Measurements from ENCODE around the gene ARMH3. TPM values are rescaled to one million over a fixed set of nuclear protein-coding genes. Genes with fewer than 3 reads are reported as not detected.

The ARMH3 gene
- total RNA-seq, 1 experiment from 2014 or later = 30.6 TPM

GRCh38 chr10:101902032-101902819 lies 153.7 kb downstream of the ARMH3 start:
- CTCF ChIA-PET = interaction anchor here (0.6 kb wide), 1 partner anchor 108 kb away, joined by 3 read pairs; no protein-coding TSS in a partner anchor

GRCh38 chr10:101901340-101901739 lies 154.6 kb downstream of the ARMH3 start:
- POLR2A ChIA-PET = no interaction called here

More at GRCh38 chr10:101902032-101902819, 153.7 kb downstream of the ARMH3 start:
- TF ChIP-seq, protein P1, sequence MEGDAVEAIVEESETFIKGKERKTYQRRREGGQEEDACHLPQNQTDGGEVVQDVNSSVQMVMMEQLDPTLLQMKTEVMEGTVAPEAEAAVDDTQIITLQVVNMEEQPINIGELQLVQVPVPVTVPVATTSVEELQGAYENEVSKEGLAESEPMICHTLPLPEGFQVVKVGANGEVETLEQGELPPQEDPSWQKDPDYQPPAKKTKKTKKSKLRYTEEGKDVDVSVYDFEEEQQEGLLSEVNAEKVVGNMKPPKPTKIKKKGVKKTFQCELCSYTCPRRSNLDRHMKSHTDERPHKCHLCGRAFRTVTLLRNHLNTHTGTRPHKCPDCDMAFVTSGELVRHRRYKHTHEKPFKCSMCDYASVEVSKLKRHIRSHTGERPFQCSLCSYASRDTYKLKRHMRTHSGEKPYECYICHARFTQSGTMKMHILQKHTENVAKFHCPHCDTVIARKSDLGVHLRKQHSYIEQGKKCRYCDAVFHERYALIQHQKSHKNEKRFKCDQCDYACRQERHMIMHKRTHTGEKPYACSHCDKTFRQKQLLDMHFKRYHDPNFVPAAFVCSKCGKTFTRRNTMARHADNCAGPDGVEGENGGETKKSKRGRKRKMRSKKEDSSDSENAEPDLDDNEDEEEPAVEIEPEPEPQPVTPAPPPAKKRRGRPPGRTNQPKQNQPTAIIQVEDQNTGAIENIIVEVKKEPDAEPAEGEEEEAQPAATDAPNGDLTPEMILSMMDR (IDR thresholded peaks at IDR 0.05) = no peak
- no peak for TF ChIP-seq POLR2AphosphoS5 (IDR thresholded peaks at IDR 0.05; ENCODE audit: low read depth, low read length)
- TF ChIP-seq, protein P2, sequence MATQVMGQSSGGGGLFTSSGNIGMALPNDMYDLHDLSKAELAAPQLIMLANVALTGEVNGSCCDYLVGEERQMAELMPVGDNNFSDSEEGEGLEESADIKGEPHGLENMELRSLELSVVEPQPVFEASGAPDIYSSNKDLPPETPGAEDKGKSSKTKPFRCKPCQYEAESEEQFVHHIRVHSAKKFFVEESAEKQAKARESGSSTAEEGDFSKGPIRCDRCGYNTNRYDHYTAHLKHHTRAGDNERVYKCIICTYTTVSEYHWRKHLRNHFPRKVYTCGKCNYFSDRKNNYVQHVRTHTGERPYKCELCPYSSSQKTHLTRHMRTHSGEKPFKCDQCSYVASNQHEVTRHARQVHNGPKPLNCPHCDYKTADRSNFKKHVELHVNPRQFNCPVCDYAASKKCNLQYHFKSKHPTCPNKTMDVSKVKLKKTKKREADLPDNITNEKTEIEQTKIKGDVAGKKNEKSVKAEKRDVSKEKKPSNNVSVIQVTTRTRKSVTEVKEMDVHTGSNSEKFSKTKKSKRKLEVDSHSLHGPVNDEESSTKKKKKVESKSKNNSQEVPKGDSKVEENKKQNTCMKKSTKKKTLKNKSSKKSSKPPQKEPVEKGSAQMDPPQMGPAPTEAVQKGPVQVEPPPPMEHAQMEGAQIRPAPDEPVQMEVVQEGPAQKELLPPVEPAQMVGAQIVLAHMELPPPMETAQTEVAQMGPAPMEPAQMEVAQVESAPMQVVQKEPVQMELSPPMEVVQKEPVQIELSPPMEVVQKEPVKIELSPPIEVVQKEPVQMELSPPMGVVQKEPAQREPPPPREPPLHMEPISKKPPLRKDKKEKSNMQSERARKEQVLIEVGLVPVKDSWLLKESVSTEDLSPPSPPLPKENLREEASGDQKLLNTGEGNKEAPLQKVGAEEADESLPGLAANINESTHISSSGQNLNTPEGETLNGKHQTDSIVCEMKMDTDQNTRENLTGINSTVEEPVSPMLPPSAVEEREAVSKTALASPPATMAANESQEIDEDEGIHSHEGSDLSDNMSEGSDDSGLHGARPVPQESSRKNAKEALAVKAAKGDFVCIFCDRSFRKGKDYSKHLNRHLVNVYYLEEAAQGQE (IDR thresholded peaks at IDR 0.05; ENCODE audit: insufficient read depth in 1 of 2, low read depth in 2 of 2, low read length in 1 of 2) = no peak
- no peak for TF ChIP-seq SIN3A (IDR thresholded peaks at IDR 0.05; ENCODE audit: borderline replicate concordance, insufficient read depth, low read depth, low read length)
- TF ChIP-seq TCF7L2 (IDR thresholded peaks at IDR 0.05; ENCODE audit: low read depth, low read length) = no peak
- Histone ChIP-seq H3K4me1 (ENCODE audit: control insufficient read depth, insufficient read depth, low read length) (0 out of 2 replicates have a peak, but pooled peaks cover 5% of the 10 kb centered on the region), H3K27me3 (ENCODE audit: control insufficient read depth, insufficient read depth, low read length) (no peaks in the 10 kb centered on the region), H3K36me3 (ENCODE audit: control insufficient read depth, insufficient read depth, low read length) (no peaks in the 10 kb centered on the region), H3K9me3 (ENCODE audit: control insufficient read depth, insufficient read depth, low read depth, low read length) (no peaks in the 10 kb centered on the region), H3K27ac (ENCODE audit: low read length) (no peak overlapping the region), H3K4me3 (ENCODE audit: low read depth in 2 of 2, low read length in 2 of 2) (no peak overlapping the region)
- in situ Hi-C loops (cut with HindIII; ENCODE audit: low pct_unique_long_range_greater_than_20kb, low sequenced_read_pairs) (no loop called here), intact Hi-C loops (cut with micrococcal nuclease; ENCODE audit: unreplicated experiment) (no loop called here)
- POLR2A ChIA-PET = no interaction called here
- ATAC-seq (no peak), DNase-seq (ENCODE audit: low read depth, low spot score) (no peak)
- BruUV-seq (replicated peaks) = no TSS peak

More at GRCh38 chr10:101901340-101901739, 154.6 kb downstream of the ARMH3 start:
- in situ Hi-C loops (cut with HindIII; ENCODE audit: low pct_unique_long_range_greater_than_20kb, low sequenced_read_pairs) = no loop called here
- no peak for TF ChIP-seq TCF7L2 (IDR thresholded peaks at IDR 0.05; ENCODE audit: low read depth, low read length)
- TF ChIP-seq, protein P1 (IDR thresholded peaks at IDR 0.05) = no peak
- TF ChIP-seq POLR2AphosphoS5 (IDR thresholded peaks at IDR 0.05; ENCODE audit: low read depth, low read length) = no peak
- TF ChIP-seq SIN3A (IDR thresholded peaks at IDR 0.05; ENCODE audit: borderline replicate concordance, insufficient read depth, low read depth, low read length) = no peak
- TF ChIP-seq, protein P2 (IDR thresholded peaks at IDR 0.05; ENCODE audit: insufficient read depth in 1 of 2, low read depth in 2 of 2, low read length in 1 of 2) = no peak
- BruUV-seq (replicated peaks) = no TSS peak
- CTCF ChIA-PET = interaction anchor here (0.7 kb wide), 1 partner anchor 164 kb away, joined by 3 read pairs; no protein-coding TSS in a partner anchor
- Histone ChIP-seq H3K36me3 (ENCODE audit: control insufficient read depth, insufficient read depth, low read length) (no peaks in the 10 kb centered on the region), H3K4me3 (ENCODE audit: low read depth in 2 of 2, low read length in 2 of 2) (no peak overlapping the region), H3K4me1 (ENCODE audit: control insufficient read depth, insufficient read depth, low read length) (0 out of 2 replicates have a peak, but pooled peaks cover 5% of the 10 kb centered on the region), H3K27ac (ENCODE audit: low read length) (no peak overlapping the region), H3K9me3 (ENCODE audit: control insufficient read depth, insufficient read depth, low read depth, low read length) (no peaks in the 10 kb centered on the region), H3K27me3 (ENCODE audit: control insufficient read depth, insufficient read depth, low read length) (no peaks in the 10 kb centered on the region)
- intact Hi-C loops (cut with micrococcal nuclease; ENCODE audit: unreplicated experiment) = no loop called here
- DNase-seq (ENCODE audit: low read depth, low spot score) = no peak
- ATAC-seq = no peak

Data from Panc1 (cell line).